Embryonic facial prominence (tissue), 1 donor: Measurements from ENCODE around the gene SMYD3.

Experiments used
- DNase-seq: peaks from one replicate; pipeline ENCODE4 v3.0.0-alpha.2; 2016; ENCODE audit errors: extremely low spot score

SMYD3 gene

DNA sequence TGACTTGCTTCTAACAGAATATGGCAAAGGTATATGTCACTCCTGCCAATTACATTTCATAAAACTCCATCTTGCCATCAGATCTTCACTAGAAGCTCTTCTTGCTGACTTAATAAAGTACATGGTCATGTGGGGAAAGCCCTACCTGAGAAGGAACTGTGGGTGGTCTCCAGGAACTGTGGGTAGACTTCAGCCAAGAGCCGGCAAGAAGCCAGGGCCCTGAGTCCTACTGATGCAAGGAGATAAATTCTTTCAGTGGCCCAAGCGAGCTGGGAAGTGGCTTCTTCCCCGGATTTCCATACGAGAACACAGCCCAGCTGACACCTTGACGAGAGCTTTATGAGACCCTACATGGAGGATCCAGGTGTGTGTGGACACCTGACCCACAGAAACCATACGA, 228.7 kb downstream of the SMYD3 start:
- DNase-seq = no peak

DNA sequence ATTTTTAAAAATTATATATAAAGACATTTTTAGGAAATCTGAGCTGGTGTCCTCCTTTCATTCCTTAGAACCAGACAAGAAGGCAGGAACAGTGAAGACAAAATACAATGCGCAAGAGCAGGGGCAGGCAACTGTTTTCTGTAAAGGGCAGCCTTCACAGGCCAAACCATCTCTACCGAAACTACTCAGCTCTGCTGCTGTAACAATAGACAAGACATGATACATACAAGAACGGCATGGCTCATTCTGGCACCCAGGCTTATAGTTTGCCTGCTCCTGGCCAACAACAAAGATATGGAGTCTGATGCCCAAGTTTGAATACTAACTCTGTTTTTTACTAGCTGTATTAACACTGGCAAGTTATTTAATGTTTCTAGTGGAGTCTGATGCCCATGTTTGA, 232.0 kb downstream of the SMYD3 start:
- DNase-seq = no peak

DNA sequence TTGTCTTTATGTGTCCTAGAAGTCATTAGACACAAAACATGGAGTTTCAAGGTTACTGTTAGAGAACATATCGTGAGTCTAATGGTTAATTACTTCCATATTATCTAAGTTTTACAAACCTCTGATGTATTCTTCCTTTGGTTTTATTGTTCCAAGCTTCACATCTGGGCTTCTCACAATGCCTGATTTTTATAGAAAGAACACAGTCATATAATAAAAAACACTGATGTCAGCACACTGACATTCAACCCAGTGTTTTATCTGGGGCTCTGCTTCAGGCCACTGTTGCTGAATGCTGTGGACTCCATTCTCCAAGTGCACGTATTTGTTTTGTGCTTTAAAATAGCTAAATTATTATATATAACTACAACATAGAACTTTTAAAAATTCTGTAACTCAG, 232.9 kb downstream of the SMYD3 start:
- DNase-seq = no peak

DNA sequence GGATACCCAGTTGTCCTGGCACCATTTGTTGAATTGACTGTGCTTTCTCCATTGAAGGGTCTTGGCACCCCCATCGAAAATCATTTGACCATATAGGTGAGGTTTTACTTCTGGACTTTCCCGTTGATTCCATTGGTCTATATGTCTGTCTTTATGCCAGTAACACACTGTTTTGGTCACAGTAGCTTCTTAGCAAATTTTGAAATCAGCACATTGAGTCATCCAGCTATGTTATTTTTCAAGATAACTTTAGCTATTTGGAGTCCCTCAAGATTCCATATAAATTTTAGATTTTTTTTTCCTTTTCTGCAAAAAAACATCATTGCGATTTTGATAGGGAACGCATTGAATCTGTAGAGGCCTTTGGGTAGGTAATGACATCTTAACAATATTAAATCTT, 235.6 kb downstream of the SMYD3 start:
- no peak for DNase-seq

DNA sequence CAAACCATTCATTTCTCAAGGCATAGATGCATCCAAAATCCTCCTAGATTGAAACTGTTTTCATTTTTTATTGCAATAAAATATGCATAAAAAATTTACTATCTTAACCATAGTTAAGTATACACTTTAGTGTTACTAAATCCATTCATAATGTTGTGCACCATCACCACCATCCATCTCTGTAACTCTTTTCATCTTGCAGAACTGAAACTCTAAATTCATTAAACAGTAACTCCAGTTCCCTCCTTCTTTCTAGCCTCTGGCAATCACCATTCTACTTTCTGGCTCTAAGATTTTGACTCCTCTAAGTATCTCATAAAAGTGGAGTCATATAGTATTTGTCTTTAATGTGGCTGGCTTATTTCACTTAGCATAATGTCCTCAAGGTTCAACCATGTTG, 236.8 kb downstream of the SMYD3 start:
- no peak for DNase-seq

DNA sequence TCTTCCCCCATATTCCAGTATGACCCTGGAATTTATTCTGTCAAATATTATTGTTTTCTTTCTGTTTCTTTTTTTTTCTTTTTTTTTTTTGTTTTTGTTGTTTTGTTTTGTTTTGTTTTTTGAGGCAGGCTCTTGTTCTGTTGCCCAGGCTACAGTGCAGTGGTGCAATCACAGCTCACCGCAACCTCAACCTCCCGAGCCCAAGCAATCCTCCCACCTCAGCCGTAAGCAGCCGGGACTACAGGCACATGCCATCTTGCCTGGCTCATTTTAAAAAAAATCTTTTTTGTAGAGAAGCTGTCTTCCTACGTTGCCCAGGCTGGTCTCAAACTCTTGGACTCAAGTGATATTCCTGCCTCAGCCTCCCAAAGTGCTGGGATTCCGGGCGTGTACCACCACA, 237.6 kb downstream of the SMYD3 start:
- no peak for DNase-seq

DNA sequence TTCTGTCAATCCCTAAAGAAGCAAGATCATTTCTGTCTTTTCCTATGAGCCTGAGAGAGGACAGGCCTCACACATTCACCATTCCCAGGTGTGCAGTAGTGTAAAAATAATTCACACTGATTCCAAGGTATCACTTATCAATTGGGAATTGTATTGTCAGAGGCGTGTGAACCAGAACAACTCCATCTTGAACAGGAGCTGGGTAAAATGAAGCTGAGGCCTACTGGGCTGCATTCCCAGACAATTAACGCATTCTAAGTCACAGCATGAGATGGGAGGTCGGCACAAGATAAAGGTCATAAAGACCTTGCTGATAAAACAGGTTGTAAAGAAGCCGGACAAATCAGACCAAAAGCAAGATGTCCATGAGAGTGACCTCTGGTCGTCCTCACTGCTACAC, 239.2 kb downstream of the SMYD3 start:
- no peak for DNase-seq

DNA sequence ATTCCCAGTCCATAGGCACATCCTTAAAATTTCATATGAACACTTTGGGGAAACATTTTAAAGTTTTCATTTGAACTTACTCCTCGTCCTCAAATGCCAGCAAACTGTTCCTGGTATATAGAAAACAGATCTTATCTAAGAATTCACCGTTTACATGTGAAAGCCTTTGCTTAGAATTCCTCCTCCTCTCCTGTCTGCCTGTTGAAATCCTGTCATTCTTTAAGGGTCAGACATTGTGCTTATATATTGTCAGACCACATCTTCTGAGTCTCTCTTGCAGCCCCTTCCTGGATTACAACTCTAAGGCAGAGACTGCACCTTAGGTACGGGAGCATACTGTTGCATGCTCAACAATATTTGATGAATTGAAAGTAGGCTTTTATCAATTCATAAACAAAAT, 239.7 kb downstream of the SMYD3 start:
- DNase-seq = no peak

DNA sequence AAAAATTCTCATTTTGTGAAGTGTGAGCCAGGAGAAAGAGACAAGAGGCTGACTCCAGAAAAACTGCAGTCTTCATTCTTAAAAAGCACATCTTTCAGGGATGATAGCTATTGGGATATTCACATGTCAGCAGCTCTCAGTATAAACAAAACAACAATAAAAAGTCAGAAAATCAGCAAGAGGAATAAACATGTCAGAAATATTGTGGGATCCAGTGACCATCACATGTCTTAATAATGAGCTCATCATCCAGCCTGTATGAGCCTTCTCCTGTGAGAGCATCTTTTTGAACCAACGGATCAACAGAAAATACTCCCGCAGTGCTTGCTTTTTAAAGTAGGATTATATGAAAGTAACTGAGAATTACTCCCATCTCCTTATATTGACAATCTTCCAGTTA, 241.6 kb downstream of the SMYD3 start:
- DNase-seq = no peak

DNA sequence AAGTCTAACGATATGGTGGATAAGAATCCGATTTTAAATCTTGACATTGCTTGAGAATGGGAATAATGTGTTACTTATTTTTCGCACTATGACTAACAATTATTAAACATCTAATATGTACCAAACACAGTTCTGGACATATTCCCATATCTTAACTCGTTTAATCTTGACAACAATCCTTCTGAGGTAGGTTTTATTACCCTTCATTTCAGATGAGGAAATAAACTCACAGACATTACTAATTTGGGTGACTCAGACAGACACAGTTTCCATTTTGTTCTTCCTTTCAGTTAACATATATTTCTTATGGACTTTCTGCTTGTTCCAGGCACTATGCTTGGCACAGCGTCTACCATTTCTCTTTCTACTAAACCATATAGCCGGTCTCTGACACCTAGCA, 244.8 kb downstream of the SMYD3 start:
- no peak for DNase-seq

DNA sequence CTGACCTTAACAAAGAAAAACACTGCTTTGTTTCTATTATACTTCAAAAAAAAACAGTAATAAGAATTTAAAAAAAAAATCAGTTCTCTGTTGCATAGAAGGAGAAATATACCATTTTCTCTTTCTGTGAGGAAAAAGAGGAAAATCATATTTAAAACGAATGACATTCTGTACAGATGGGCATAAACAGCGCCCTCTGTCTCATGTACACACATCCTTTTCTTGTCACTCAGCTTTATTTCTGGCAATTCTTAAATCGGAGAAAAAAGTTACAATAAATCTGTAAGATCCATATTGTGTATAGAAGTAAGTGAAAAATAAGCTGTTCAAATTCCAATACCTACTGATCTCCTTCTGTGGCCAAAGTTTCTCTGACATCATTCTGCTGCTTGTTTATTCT, 245.4 kb downstream of the SMYD3 start:
- DNase-seq = no peak

DNA sequence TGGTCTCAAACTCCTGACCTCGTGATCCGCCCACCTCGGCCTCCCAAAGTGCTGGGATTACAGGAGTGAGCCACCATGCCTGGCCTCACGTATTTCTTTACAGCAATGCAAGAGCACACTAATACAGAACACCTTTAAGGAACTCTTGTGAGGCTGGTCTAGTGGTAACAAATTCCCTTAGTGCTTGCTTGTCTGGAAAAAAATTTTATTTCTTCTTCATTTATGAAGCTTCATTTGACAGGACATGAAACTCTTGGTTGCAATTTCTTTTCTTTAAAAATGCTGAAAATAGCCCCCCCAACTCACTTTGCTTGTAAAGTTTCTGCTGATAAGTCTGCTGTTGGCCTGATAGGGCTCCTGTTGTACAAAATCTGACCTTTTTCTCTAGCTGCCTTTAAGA, 248.8 kb downstream of the SMYD3 start:
- no peak for DNase-seq

DNA sequence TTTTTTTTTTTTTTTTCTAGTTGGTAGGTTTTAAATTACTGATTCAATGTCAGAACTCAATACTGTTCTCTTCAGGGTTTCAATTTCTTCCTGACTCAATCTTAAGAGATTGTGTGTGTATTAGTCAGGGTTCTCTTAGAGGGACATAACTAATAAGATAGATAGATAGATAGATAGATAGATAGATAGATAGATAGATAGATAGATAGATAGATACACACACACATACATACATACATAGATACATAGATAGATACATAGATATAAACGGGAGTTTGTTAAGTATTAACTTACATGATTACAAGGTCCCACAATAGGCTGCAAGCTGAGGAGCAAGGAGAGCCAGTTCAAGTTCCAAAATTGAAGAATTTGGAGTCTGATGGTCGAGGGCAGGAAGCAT, 251.3 kb downstream of the SMYD3 start:
- no peak for DNase-seq

DNA sequence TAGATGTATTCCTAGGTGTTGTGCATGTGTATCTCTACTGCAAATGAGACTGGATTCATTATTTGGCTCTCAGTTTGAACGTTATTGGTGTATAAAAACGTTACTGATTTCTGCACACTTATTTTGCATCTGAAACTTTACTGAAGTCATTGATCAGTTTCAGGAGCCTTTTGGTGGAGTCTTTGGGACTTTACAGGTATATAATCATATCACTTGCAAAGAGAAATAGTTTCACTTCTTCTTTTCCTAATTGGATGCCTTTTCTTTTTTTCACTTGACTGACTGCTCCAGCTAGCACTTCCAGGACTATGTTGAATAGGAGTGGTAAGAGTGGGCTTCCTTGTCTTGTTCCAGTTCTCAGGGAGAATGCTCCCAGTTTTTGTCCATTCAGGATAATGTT, 252.2 kb downstream of the SMYD3 start:
- DNase-seq = no peak

DNA sequence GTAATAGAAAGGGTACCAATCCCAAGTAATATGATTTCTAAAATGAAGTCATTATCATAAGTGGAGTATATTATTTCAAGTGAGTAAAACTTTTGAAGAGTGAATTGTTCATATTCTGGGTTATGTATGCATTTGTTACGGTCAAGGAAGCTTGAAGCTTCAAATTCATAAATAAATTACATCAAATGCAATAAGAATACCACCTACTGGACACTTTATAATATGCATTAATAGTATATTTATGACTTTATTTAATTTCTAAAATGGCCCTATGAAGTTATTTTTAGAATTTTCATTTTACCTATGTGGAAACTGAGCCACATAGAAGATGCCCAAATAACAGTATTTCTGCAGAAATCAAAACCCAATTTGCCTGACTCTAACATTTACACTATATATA, 260.6 kb downstream of the SMYD3 start:
- no peak for DNase-seq

DNA sequence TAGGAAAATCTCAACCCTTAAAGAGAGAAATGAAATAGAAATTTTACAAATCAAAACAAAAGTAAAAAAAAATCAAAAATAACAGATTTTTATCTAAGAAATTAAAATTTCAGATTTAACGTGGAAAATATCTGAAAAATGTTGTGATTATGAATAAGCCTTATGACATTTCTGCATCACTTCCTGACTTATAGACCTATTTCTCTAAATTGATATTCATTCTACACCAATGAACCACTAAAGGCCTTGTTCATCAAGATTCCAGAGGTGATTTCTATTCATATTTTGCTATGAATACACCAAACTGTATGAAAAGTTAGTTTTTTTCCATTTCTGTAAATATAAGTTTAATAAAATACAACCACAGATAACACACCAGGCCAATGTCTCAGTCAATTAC, 261.5 kb downstream of the SMYD3 start:
- no peak for DNase-seq

DNA sequence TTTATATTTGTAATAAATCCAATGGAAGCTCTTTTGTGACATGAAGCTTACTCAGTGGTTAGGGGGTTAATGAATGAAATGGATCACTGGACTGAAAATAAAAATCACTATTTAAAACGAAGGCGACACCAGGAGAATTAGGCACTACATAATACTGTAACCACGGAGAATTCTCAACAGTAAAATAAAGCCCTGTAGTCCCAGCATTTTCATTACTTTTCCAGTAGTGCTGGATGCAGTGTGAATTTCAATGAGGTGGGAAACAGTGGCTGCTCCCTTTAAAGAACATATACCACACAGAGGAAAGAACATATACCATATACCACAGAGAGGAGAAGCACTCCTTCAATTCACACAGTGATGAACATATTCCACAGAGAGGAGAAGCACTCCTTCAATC, 275.0 kb downstream of the SMYD3 start:
- no peak for DNase-seq

DNA sequence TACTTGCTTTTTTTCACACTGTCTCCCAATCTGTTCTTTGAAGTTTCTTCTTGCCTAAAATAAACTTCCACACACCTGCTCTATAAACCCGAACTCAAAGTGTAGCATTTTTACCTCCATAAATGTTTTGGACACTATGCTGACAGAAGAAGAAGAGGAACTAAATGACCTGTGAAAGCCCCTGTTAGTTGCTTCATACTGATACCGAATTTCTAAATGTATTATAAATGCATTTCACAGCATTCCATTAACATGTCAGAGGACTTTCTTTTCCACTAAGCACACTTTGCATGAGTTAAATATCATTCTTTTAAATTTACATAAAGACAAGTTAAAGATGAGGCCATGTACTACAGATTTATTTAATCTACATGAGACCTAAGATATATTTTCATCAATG, 281.0 kb downstream of the SMYD3 start:
- no peak for DNase-seq

DNA sequence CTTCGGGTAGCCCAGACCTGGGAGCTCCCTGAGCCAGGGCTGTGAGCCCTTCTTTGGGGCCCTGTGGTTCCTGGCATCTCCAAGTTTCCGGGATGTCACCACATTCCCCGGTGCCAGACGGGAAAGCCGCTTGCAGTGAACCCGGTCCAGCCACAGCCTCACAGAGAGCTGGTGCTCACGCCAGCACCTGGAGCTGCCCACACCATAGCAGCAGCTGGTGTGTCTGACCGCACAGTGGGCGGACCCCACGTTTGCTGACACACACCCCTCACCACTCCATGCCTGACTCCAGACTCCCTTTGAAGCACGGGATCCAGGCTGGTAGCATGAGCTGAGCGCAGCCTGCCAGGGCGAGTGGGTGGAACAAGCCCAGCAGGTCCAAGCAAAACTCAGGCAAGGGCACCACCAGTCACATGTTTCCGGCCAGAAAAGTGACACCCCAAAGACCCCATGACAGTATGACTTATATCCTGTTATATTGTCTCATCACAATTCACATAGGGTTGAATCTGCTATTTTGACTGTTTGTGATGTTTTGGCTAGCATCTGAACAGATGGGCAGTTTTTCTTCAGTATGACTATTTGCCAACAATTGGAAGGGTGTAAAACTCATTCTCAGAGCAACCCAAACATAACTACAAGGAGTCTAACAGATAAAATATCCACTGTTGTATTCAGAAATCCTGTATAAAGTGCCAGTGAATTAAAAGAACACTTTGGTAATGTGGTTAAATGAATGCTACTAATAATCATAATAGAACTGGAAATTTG, 285.4 kb downstream of the SMYD3 start:
- no peak for DNase-seq

DNA sequence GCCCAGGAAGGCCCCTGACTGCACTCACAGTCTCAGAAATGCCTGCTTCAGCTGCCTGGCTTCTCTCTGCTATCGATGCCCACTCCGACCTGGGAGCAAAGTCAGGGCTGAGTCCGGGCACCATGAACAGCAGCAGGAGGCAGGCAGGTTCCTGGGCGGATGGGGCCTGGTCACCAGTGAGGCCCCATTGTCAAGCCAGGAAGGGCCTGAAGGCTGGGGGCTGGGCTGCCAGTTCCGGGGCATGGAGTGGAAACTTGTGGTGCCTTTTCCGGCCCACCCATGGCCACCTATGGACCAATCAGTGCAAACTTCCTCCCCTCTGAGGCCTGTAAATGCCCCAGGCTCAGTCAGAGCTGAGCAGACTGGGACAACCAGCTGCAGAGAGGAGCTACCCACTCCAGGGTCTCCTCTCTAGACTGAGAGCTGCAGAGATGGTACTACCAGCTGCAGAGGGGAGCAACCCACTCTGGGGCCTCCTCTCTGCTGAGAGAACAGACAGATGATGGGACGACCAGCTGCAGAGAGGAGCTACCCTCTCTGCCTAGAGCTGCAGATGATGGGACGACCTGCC, 286.5 kb downstream of the SMYD3 start:
- DNase-seq = no peak

DNA sequence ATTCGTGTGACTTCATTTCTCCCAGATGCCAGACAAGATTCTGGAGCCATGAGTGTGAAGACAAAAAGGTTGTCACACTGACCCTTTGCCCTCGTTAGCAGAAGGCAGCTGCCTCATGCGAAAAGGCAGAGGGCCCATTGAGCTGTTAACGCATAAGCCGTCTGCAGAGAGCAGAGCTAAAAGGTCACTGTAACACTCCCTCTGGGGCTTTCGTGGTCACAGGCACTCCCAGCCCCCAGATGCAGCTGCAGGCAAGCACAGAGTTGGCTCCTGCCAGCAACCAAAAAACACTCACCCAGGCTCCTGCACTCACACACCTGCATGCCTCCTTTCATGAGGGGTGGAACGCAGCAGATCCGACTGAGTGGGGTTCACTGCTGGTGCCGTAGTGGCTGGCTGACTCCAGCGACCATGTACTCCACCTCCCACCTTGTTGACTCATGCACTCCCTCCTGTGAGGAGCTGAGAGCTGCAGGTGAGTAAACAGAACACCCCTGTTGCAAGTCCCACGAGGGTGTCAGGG, 287.5 kb downstream of the SMYD3 start:
- DNase-seq = no peak

DNA sequence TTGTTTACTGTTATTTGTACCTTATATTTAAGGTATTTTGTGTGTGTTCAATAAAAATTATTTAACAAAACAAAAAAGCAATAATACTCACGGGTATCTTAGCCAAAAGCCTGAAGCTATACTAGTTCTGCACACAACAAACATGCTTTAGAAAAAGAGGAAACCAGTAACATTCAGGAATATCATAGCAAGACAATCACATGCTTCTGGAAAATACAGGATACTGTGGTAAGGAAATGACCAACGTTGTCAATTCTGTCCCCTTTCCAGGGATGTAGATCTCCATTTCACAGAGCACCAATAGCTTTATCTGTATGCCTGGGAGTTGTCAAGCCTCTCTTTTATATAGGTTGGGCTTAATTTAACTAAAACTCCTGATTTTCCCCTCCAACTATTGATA, 288.4 kb downstream of the SMYD3 start:
- DNase-seq = no peak

DNA sequence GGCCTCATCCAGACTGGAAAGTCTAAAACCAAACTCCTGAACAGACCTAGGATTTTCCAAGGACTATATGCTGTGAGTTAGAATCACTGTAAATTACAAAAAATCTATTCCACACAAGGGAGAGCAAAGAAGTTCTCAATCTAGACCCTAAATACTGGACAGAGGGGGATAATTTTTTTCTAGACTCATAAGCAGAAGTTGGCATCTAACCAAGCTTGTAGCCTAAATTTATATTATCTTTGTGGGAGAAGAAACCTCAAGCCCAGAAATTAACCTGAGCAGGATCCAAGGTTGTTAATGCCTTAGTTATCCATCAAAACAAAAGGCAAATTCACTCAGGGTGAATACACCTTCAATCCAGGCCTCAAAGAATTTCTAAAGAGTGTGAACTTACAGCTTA, 290.2 kb downstream of the SMYD3 start:
- DNase-seq = no peak

DNA sequence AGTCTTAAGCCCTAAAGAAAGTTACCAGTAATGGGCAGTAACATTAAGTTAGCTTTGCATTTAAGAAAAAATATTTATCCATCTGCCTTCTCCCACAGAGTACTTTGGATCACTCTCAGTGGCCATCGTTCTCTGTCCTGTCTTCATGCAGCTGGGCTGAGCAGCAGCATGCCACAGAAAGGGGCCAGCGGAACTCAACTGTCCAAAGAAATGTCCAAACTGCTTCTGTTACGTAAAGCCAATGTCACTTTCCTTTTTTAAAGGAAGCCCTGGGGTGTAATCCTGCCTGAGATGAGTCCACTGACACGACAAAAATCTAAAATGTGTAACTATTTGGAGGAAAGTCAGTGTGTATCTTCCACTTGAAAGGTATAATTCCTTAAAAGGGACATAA, 291.6 kb downstream of the SMYD3 start:
- DNase-seq = no peak
